Activated T-cell treated with anti-CD3 and anti-CD28 coated beads for 24 hours (primary cell): Measurements from ENCODE around the gene C2orf74.
"Not testable (repeated sequence)": the region's sequence is repeated elsewhere in the genome, so short reads cannot be mapped to it uniquely, and the experiment has no call there.

Source experiments
- DNase-seq: peaks from one replicate; pipeline ENCODE4 v3.0.0-alpha.2; 2020; ENCODE audit warnings: low read depth

C2orf74 gene

GRCh38 chr2:61173116-61173515 is 11.1 kb downstream of the C2orf74 start:
- DNase-seq: no peak

DNA sequence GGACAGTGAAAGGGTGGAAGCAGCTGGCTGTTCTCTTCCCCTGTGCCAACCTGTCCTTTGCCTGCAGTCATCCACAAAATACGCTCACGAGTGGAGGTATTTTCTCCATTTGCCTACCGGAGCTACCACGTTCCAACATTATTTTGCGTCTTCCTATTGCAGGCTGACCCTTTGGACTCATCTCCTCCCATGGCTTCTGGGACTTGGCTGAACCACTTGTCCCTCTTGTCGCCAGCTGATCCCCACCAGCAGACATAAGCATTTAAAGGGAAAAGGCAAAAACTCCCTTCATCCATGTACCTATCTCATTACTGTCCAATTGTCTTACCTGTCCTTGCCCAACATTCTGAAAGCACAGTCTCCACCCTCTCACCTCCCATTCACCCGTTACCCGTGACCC is 13.0 kb downstream of the C2orf74 start:
- no peak for DNase-seq

DNA sequence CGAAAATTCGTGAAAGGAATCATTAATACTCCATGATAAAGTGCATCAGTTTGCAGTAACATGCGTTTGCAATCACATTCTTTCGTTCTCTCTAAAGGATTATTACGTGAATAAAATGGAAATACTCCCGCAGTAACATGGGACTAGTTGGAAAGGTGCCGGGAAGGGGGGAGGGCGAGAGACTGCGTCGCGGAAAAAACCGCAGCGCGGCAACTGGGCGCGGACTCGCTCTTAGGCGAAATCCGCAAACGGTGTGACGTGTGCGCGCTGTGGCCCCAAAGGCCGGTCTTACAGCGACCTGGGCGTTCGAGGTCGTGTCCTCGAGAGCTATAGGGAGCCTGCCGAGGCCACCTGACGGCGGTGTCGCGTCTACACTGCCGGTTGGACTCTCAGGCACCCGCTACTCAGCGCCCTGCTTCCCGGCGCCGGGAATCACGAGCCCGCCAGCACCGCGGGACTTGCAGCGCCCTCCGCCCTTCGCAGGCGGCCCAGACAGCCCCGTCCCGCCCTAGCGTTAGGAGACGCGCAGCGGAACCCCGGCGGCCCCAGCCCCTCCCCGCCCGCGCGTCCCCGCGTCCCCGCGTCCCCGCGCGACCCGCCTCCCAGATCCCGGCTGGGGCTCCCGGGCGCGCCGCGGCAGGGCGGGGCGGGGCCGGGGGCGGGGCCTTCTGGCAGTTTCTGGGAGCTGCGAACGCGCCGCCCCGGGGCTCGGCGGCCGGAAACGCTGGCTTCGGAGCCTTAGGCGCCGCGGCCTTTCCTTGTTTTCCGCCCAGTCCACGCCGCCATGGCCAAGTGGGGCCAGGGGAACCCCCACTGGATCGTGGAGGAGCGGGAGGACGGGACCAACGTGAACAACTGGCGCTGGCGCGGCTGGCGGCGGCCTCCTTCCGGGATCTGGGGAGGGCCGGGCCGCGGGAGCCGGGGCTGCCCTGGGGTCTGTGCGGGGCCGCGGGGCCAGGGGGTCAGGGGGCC is 15.1 kb downstream of the C2orf74 start:
- DNase-seq: peak; percentile 92

GRCh38 chr2:61177727-61178549 is 15.9 kb downstream of the C2orf74 start:
- peak; percentile 33 for DNase-seq

GRCh38 chr2:61178603-61179545 is 16.9 kb downstream of the C2orf74 start:
- no peak for DNase-seq

DNA sequence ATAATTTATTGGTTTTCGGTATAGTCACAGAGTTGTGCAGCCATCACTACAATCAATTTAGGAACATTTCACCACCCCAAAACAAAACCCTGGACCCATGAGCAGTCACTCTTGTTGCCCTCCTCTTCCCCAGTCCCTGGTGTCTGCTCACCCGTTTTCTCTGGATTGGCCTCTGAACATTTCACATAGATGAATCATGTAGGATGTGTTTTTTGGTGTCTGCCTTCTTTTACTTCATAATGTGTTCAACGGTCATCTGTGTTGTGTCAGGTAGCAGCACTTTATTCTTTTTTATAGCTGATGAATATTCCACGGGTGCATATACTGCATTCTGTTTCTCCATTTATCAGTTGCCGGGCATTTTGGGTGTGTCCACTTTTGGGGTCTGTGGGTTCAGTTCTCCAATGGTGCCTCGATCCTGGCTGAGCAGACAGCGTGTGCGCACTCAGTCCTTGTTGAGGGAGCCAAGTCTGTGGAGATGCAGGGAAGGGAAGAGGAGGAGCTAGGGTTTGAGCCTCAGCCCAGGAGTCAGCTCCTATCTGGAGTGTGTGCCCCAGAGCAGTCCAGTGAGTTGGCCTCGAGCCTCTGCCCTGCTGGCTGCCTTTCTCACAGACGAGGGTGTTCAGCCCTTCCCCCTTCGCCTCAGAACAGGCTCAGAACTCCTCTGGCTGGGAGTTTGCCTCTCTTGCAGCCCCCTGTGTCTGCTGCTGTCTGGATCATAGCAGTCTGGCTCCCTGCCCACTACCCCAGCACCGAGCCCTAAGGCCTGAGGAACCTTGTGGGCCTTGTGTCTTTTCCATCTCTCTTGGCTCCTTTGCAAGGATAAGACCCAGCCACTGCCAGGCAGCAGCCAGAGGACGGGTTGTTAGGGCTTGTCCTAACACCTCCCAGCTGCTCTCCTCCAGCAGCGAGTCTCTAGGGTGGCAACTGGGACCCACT is 18.0 kb downstream of the C2orf74 start:
- no peak for DNase-seq

- DNase-seq: no peak
These were observed 18.7 kb downstream of the C2orf74 start for GRCh38 chr2:61180686-61181085.

- DNase-seq: no peak
These were observed 19.5 kb downstream of the C2orf74 start for GRCh38 chr2:61181382-61182058.

DNA sequence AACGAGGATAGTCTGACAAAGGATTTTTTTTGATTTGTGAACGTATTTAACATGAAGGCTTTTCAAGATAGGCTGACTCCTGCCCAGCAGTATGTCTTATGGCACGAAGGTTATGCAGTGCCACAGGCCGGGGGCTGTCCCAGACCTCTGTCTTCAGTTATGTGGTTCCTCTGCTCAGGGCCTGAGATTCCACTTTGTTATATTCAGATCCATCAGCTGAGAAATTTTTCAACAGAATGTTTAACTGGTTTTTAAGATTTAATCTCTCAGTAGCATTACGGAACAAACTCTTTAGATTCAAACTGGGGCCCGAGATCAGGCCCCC is 20.0 kb downstream of the C2orf74 start:
- no peak for DNase-seq

GRCh38 chr2:61183795-61184194 is 21.8 kb downstream of the C2orf74 start:
- DNase-seq: no peak

GRCh38 chr2:61184263-61184662 is 22.3 kb downstream of the C2orf74 start:
- no peak for DNase-seq

GRCh38 chr2:61185231-61185728 is 23.3 kb downstream of the C2orf74 start:
- DNase-seq: no peak

DNA sequence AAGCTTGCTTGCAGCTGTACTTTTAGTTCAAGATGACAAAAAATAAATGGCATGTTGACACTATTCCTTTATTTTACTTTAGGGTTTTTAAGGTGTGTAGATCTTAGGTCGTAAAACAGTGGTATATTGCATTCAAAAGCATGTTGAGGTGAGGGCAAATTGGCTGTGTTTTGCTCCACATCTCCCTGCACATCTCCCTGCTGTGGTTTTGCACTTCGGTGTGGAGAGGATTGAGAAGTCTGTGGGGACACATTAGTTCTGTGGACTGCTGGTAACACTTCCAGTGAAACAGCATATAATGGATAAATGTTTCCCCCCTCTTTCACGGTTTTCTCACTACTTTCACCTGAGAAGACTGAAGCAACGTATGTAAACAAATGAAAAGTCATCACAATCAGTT is 25.1 kb downstream of the C2orf74 start:
- no peak for DNase-seq

DNA sequence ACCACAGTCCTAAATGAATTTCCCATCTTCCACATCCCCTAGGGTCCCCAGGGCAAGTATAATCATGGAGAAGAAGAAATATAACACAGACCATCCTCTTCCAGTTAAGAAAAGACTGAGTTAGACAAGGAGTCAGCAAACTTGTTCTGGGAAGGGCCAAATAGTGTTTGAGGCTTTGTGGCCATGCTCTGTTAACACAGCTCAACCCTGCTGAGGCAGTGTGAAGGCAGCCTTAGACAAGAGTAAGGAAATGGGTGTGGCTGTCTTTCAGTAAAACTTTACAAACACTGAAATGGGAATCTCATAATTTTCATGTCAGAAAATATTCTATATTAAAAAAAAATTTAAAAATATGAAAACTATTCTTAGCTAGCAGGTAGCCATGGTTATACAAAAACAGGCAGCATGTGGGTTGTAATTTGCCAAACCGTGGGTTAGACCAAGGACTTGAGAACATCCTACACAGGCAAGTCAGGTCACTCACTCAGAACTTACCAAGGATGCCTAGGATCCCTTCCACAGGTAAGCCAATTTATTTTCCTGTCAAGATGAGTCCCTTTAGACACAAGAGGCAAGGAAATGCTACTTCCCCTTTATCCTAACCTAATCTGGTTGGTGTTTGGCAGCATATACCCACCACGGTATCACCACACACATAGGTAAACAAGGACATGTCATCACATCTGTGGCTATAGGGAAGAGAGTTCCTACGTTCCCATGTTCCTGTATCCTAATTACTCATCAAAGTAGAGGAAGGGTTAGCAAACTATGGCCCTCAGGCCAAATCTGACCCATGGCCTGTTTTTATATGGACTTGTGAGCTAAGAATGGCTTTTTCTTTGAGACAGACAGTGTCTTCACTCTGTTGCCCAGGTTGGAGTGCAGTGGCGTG is 31.9 kb downstream of the C2orf74 start:
- DNase-seq: no peak

DNA sequence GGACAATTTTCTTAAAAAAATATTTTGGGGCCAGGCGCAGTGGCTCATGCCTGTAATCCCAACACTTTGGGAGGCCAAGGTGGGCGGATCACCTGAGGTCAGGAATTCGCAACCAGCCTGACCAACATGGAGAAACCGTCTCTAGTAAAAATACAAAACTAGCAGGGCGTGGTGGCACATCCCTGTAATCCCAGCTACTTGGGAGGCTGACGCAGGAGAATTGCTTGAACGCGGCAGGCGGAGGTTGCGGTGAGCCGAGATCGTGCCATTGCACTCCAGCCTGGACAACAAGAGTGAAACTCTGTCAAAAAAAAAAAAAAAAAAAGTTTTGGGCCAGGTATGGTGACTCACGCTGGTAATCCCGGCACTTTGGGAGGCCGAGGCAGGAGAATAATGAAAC is 32.7 kb downstream of the C2orf74 start:
- not testable (repeated sequence) for DNase-seq

GRCh38 chr2:61196671-61197070 is 34.7 kb downstream of the C2orf74 start:
- DNase-seq: no peak

DNA sequence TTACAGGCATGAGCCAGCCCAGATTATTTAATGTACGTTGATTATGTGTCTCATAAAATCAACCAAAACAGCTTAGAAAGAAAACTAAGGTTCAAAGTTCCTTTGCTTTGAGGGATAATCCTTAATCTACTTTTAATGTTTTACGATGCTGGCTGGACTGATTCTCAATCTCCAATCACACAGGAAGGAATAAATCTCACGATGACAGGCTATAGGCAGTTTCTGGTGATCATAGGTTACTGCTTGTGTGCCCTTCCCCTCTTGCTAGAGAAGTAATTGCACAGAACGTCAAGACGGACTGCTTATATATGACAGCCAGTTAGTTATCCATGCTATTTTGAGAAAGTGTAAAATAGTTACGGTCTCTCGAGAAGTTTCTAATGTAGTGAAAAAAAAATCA is 43.1 kb downstream of the C2orf74 start:
- DNase-seq: no peak

GRCh38 chr2:61210332-61210981 is 48.5 kb downstream of the C2orf74 start:
- no peak for DNase-seq

DNA sequence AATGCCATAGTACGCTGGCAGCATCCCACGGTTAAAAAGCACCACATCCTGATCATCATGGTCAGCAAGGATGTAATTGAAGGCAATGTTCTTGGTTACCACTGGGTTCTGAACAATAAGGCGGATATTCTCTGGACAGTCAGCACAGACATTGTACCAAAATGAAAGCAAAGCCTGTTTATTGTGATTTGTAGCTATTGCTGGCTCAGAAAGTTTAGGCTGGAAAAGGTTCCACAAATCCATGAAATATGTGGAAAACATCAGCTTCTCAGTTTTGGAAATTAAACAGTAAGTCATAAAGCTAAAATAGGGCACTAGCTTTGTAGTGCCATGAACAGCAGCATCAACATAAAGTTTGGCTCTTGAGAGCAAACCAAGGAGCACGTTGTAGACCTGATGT is 52.2 kb downstream of the C2orf74 start:
- DNase-seq: no peak
